Measurements from ENCODE around the gene AP3S2.

GRCh38 chr15:89903015-89903857, 9.4 kb upstream of the AP3S2 start:
- no peak for TF ChIP-seq EZH2phosphoT487 (IDR thresholded peaks at IDR 0.05; ENCODE audit: low read length)
- TF ChIP-seq EZH2 (optimal IDR thresholded peaks at IDR 0.05; ENCODE audit: low read depth, low read length), result no peak
- no peak for TF ChIP-seq CTCF (IDR thresholded peaks at IDR 0.05; ENCODE audit: low read length)
